M059J (cell line): ENCODE measurements around the gene ZNF827. TPM values are rescaled to one million over a fixed set of nuclear protein-coding genes. Genes with fewer than 3 reads are reported as not detected.
"Not testable (repeated sequence)": the region's sequence is repeated elsewhere in the genome, so short reads cannot be mapped to it uniquely, and the experiment has no call there.

Experiments
- DNase-seq: peaks from one replicate; pipeline ENCODE4 v3.0.0-alpha.2; 2012; ENCODE audit warnings: low read depth
- total RNA-seq: library from RNA; depleted of rRNA; stranded (reverse); fragments of >200 nt; shearing (Covaris generic); gene quantifications from 2 replicates; pipeline ENCODE4 v1.2.3, GENCODE V29; 2014

The ZNF827 gene
- total RNA-seq, 1 experiment from 2014 or later = 9.2 TPM

GRCh38 chr4:145866991-145867390, 71.6 kb downstream of the ZNF827 start:
- DNase-seq = no peak

GRCh38 chr4:145865274-145865941, 73.2 kb downstream of the ZNF827 start:
- DNase-seq = no peak

GRCh38 chr4:145863191-145863590, 75.4 kb downstream of the ZNF827 start:
- DNase-seq = no peak

GRCh38 chr4:145861336-145862318, 77.0 kb downstream of the ZNF827 start:
- no peak for DNase-seq

GRCh38 chr4:145860897-145861296, 77.7 kb downstream of the ZNF827 start:
- no peak for DNase-seq

- DNase-seq = no peak
These were observed 78.2 kb downstream of the ZNF827 start for GRCh38 chr4:145860446-145860845.

GRCh38 chr4:145859926-145860325, 78.7 kb downstream of the ZNF827 start:
- no peak for DNase-seq

- DNase-seq = no peak
These were observed 79.2 kb downstream of the ZNF827 start for GRCh38 chr4:145859426-145859825.

GRCh38 chr4:145852256-145852839, 86.3 kb downstream of the ZNF827 start:
- DNase-seq = no peak

- no peak for DNase-seq
These were observed 87.0 kb downstream of the ZNF827 start for GRCh38 chr4:145851511-145852201.

GRCh38 chr4:145847764-145848163, 90.9 kb downstream of the ZNF827 start:
- DNase-seq = no peak

GRCh38 chr4:145845118-145845517, 93.5 kb downstream of the ZNF827 start:
- no peak for DNase-seq

- no peak for DNase-seq
These were observed 95.0 kb downstream of the ZNF827 start for GRCh38 chr4:145843639-145844038.

- peak; percentile 71 for DNase-seq
These were observed 95.5 kb downstream of the ZNF827 start for GRCh38 chr4:145843148-145843547.

- peak; percentile 44 for DNase-seq
These were observed 96.3 kb downstream of the ZNF827 start for GRCh38 chr4:145842224-145842887.

- DNase-seq = no peak
These were observed 97.8 kb downstream of the ZNF827 start for GRCh38 chr4:145840801-145841200.

- peak; percentile 36 for DNase-seq
These were observed 98.4 kb downstream of the ZNF827 start for GRCh38 chr4:145840162-145840768.

GRCh38 chr4:145839151-145839550, 99.5 kb downstream of the ZNF827 start:
- no peak for DNase-seq

GRCh38 chr4:145832384-145832783, 106.2 kb downstream of the ZNF827 start:
- not testable (repeated sequence) for DNase-seq

GRCh38 chr4:145830699-145831098, 107.9 kb downstream of the ZNF827 start:
- no peak for DNase-seq
